Activated CD4-positive, alpha-beta T cell treated with anti-CD3 and anti-CD28 coated beads, Interleukin-2, amount 10 ng/mL, durations not matched to agents 24 days and 14 days (primary cell): ENCODE measurements around the gene HMGN4. TPM values are rescaled to one million over a fixed set of nuclear protein-coding genes. Genes with fewer than 3 reads are reported as not detected.

Source experiments
- DNase-seq: peaks from one replicate; pipeline ENCODE4 v3.0.0; 2022
- H3K27ac Mint-ChIP-seq: one replicate; pipeline ENCODE4 v1.8.0; 2022; ENCODE audit warnings: mild to moderate bottlenecking, mixed read lengths
- H3K27me3 Mint-ChIP-seq: one replicate; pipeline ENCODE4 v1.8.0; 2022; ENCODE audit warnings: mixed read lengths
- H3K36me3 Mint-ChIP-seq: one replicate; pipeline ENCODE4 v1.8.0; 2022; ENCODE audit warnings: low read depth, mild to moderate bottlenecking, mixed read lengths
- H3K4me1 Mint-ChIP-seq: one replicate; pipeline ENCODE4 v1.8.0; 2021; ENCODE audit warnings: mixed read lengths
- H3K4me3 Mint-ChIP-seq: one replicate; pipeline ENCODE4 v1.8.0; 2022; ENCODE audit warnings: mild to moderate bottlenecking, moderate library complexity, mixed read lengths
- H3K9me3 Mint-ChIP-seq: one replicate; pipeline ENCODE4 v1.8.0; 2021; ENCODE audit warnings: mixed read lengths
- intact Hi-C: fragments of 100-400 bp; cut with micrococcal nuclease; formaldehyde crosslinking; loops from one replicate; pipeline ENCODE4 v1.15.1; 2023
- total RNA-seq: library from RNA; stranded (reverse); gene quantifications from 2 replicates; pipeline ENCODE4 v1.2.3, GENCODE V29; 2022

The HMGN4 gene
- total RNA-seq, 1 donor from 2014 or later = 81.6 TPM

- Mint-ChIP-seq H3K9me3 (no peaks in the 10 kb centered on the region), H3K36me3 (peaks cover 2% of the 10 kb centered on the region), H3K27ac (peak overlapping the region; percentile 88), H3K27me3 (peaks cover 5% of the 10 kb centered on the region), H3K4me1 (peaks cover 32% of the 10 kb centered on the region), H3K4me3 (peak overlapping the region; percentile 88)
- intact Hi-C loops = loop anchor here (1.0 to 2.0 kb wide), 6 partner anchors 15 to 239 kb away; partner anchors contain the start of gene HMGN4
- DNase-seq = peak; percentile 99
Measured at GRCh38 chr6:26568601-26569432, 30.7 kb downstream of the HMGN4 start.

GRCh38 chr6:26569433-26569764, 31.2 kb downstream of the HMGN4 start:
- Mint-ChIP-seq H3K27me3 (peaks cover 5% of the 10 kb centered on the region), H3K9me3 (no peaks in the 10 kb centered on the region), H3K36me3 (peaks cover 2% of the 10 kb centered on the region), H3K4me3 (peak overlapping the region; percentile 88), H3K4me1 (peaks cover 30% of the 10 kb centered on the region), H3K27ac (peak overlapping the region; percentile 88)
- DNase-seq = no peak
- intact Hi-C loops = loop anchor here (1.0 to 2.0 kb wide), 2 partner anchors 37 to 228 kb away; no protein-coding TSS in a partner anchor

GRCh38 chr6:26570027-26570809, 32.1 kb downstream of the HMGN4 start:
- Mint-ChIP-seq H3K27me3 (peaks cover 5% of the 10 kb centered on the region), H3K4me1 (peaks cover 30% of the 10 kb centered on the region), H3K4me3 (no peak overlapping the region), H3K27ac (no peak overlapping the region), H3K36me3 (peaks cover 2% of the 10 kb centered on the region), H3K9me3 (no peaks in the 10 kb centered on the region)
- DNase-seq = no peak
- intact Hi-C loops = loop anchor here (10.0 kb wide), 1 partner anchor 1115 kb away; no protein-coding TSS in a partner anchor

GRCh38 chr6:26571592-26572296, 33.6 kb downstream of the HMGN4 start:
- Mint-ChIP-seq H3K27me3 (peaks cover 5% of the 10 kb centered on the region), H3K4me3 (peak overlapping the region; percentile 87), H3K4me1 (peaks cover 33% of the 10 kb centered on the region), H3K27ac (peak overlapping the region; percentile 86), H3K36me3 (peaks cover 2% of the 10 kb centered on the region), H3K9me3 (no peaks in the 10 kb centered on the region)
- intact Hi-C loops = loop anchor here (1.0 to 10.0 kb wide), 2 partner anchors 25 to 1113 kb away; partner anchors contain the start of gene ABT1
- peak; percentile 81 for DNase-seq

GRCh38 chr6:26575494-26575939, 37.4 kb downstream of the HMGN4 start:
- Mint-ChIP-seq H3K9me3 (peaks cover 8% of the 10 kb centered on the region), H3K4me1 (peaks cover 30% of the 10 kb centered on the region), H3K27me3 (peaks cover 11% of the 10 kb centered on the region), H3K4me3 (no peak overlapping the region), H3K36me3 (peaks cover 4% of the 10 kb centered on the region), H3K27ac (no peak overlapping the region)
- no peak for DNase-seq
- intact Hi-C loops = loop anchor here (10.0 kb wide), 1 partner anchor 1109 kb away; no protein-coding TSS in a partner anchor

GRCh38 chr6:26576407-26576843, 38.3 kb downstream of the HMGN4 start:
- Mint-ChIP-seq H3K4me1 (peaks cover 29% of the 10 kb centered on the region), H3K27ac (peak overlapping the region; percentile 35), H3K9me3 (peaks cover 8% of the 10 kb centered on the region), H3K4me3 (peak overlapping the region; percentile 88), H3K36me3 (peaks cover 4% of the 10 kb centered on the region), H3K27me3 (peaks cover 16% of the 10 kb centered on the region)
- no peak for DNase-seq
- intact Hi-C loops = loop anchor here (10.0 kb wide), 1 partner anchor 1108 kb away; no protein-coding TSS in a partner anchor

GRCh38 chr6:26576929-26577719, 39.0 kb downstream of the HMGN4 start:
- Mint-ChIP-seq H3K4me1 (peaks cover 22% of the 10 kb centered on the region), H3K9me3 (peaks cover 8% of the 10 kb centered on the region), H3K36me3 (peaks cover 4% of the 10 kb centered on the region), H3K27ac (peak overlapping the region; percentile 83), H3K27me3 (peaks cover 19% of the 10 kb centered on the region), H3K4me3 (peak overlapping the region; percentile 88)
- peak; percentile 85 for DNase-seq
- intact Hi-C loops = loop anchor here (1.0 to 10.0 kb wide), 2 partner anchors 19 to 1108 kb away; partner anchors contain the start of gene ABT1

- H3K36me3 Mint-ChIP-seq = peaks cover 4% of the 10 kb centered on the region
- peaks cover 8% of the 10 kb centered on the region for H3K9me3 Mint-ChIP-seq
- intact Hi-C loops = loop anchor here (1.0 to 10.0 kb wide), 2 partner anchors 19 to 1107 kb away; partner anchors contain the start of gene ABT1
- no peak for DNase-seq
- peaks cover 16% of the 10 kb centered on the region for H3K4me1 Mint-ChIP-seq
- H3K27me3 Mint-ChIP-seq = peaks cover 22% of the 10 kb centered on the region
- peak overlapping the region; percentile 83 for H3K27ac Mint-ChIP-seq
- H3K4me3 Mint-ChIP-seq = peak overlapping the region; percentile 88
Measured at GRCh38 chr6:26577720-26578072, 39.5 kb downstream of the HMGN4 start.

- peak overlapping the region; percentile 14 for H3K4me3 Mint-ChIP-seq
- no peak overlapping the region for H3K27ac Mint-ChIP-seq
Measured at GRCh38 chr6:26578279-26578678, 40.1 kb downstream of the HMGN4 start.

GRCh38 chr6:26578741-26579140, 40.6 kb downstream of the HMGN4 start:
- H3K4me1 Mint-ChIP-seq = peaks cover 15% of the 10 kb centered on the region
- peaks cover 32% of the 10 kb centered on the region for H3K27me3 Mint-ChIP-seq
- no peak for DNase-seq
- peaks cover 8% of the 10 kb centered on the region for H3K9me3 Mint-ChIP-seq
- peaks cover 4% of the 10 kb centered on the region for H3K36me3 Mint-ChIP-seq
- H3K27ac Mint-ChIP-seq = no peak overlapping the region
- intact Hi-C loops = loop anchor here (10.0 kb wide), 1 partner anchor 1106 kb away; no protein-coding TSS in a partner anchor
- peak overlapping the region; percentile 14 for H3K4me3 Mint-ChIP-seq

More at GRCh38 chr6:26578279-26578678, 40.1 kb downstream of the HMGN4 start:
- DNase-seq = no peak
- peaks cover 4% of the 10 kb centered on the region for H3K36me3 Mint-ChIP-seq
- intact Hi-C loops = loop anchor here (10.0 kb wide), 1 partner anchor 1107 kb away; no protein-coding TSS in a partner anchor
- peaks cover 28% of the 10 kb centered on the region for H3K27me3 Mint-ChIP-seq
- H3K4me1 Mint-ChIP-seq = peaks cover 15% of the 10 kb centered on the region
- H3K9me3 Mint-ChIP-seq = peaks cover 8% of the 10 kb centered on the region

GRCh38 chr6:26581164-26581915, 43.2 kb downstream of the HMGN4 start:
- no peak overlapping the region for H3K27ac Mint-ChIP-seq

GRCh38 chr6:26588965-26589364, 50.8 kb downstream of the HMGN4 start:
- H3K4me3 Mint-ChIP-seq = no peak overlapping the region

More at GRCh38 chr6:26581164-26581915, 43.2 kb downstream of the HMGN4 start:
- intact Hi-C loops = no loop called here
- no peak overlapping the region for H3K4me3 Mint-ChIP-seq
- peaks cover 8% of the 10 kb centered on the region for H3K9me3 Mint-ChIP-seq
- peaks cover 13% of the 10 kb centered on the region for H3K4me1 Mint-ChIP-seq
- peaks cover 4% of the 10 kb centered on the region for H3K36me3 Mint-ChIP-seq
- peaks cover 47% of the 10 kb centered on the region for H3K27me3 Mint-ChIP-seq
- no peak for DNase-seq

More at GRCh38 chr6:26588965-26589364, 50.8 kb downstream of the HMGN4 start:
- Mint-ChIP-seq H3K4me1 (peaks cover 2% of the 10 kb centered on the region), H3K36me3 (no peaks in the 10 kb centered on the region), H3K27ac (no peak overlapping the region), H3K27me3 (peaks cover 53% of the 10 kb centered on the region), H3K9me3 (no peaks in the 10 kb centered on the region)
- no peak for DNase-seq
- intact Hi-C loops = no loop called here
